Placental epithelial cell (primary cell): ENCODE results near the gene OAS2. TPM values are rescaled to one million over a fixed set of nuclear protein-coding genes. Genes with fewer than 3 reads are reported as not detected.

ENCODE experiments used
- total RNA-seq: library from RNA; depleted of rRNA; stranded (reverse); fragments of >200 nt; gene quantifications from 2 replicates; pipeline ENCODE4 v1.2.3, GENCODE V29; 2012

OAS2 gene, protein sequence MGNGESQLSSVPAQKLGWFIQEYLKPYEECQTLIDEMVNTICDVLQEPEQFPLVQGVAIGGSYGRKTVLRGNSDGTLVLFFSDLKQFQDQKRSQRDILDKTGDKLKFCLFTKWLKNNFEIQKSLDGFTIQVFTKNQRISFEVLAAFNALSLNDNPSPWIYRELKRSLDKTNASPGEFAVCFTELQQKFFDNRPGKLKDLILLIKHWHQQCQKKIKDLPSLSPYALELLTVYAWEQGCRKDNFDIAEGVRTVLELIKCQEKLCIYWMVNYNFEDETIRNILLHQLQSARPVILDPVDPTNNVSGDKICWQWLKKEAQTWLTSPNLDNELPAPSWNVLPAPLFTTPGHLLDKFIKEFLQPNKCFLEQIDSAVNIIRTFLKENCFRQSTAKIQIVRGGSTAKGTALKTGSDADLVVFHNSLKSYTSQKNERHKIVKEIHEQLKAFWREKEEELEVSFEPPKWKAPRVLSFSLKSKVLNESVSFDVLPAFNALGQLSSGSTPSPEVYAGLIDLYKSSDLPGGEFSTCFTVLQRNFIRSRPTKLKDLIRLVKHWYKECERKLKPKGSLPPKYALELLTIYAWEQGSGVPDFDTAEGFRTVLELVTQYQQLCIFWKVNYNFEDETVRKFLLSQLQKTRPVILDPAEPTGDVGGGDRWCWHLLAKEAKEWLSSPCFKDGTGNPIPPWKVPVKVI
- 0.39 and 0.54 TPM in 2 replicates for total RNA-seq

DNA sequence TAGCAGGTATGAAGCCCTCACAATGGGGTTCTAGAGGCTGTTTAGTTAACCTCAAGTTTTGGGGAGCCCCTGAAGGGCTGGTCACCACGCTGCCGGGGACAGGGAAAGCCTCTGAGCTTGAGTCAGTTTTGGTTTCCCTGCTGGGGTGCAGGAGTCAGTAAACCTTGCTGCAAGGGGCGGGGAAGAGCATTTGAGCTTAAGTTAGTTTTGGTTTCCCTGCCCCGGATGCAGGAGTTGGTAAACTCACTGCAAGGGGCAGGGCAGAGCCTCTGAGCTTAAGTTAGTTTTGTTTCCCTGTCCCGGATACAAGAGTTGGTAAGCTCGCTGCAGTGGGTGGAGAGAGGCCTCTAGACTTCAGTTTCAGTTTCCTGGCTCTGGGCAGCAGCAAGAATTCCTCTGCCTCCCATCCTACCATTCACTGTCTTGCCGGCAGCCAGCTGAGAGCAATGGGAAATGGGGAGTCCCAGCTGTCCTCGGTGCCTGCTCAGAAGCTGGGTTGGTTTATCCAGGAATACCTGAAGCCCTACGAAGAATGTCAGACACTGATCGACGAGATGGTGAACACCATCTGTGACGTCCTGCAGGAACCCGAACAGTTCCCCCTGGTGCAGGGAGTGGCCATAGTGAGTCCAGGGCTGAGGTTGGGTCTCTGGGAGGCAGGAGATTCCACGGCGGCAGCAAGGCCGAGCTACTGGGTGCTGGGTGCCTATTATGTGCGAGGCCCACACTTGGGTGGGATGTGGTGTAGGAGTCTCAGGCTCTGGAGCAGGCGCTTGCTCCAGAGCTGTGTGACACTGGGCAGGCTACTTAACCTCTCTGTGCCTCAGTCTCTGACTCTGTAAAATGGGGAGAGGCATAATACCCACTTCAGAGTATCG lies at the start of gene OAS2:
Gene OAS2 (plus strand): TSS at position 357 of the 878 bp plus-strand sequence. CDS start 90 bp downstream, at position 447.

DNA sequence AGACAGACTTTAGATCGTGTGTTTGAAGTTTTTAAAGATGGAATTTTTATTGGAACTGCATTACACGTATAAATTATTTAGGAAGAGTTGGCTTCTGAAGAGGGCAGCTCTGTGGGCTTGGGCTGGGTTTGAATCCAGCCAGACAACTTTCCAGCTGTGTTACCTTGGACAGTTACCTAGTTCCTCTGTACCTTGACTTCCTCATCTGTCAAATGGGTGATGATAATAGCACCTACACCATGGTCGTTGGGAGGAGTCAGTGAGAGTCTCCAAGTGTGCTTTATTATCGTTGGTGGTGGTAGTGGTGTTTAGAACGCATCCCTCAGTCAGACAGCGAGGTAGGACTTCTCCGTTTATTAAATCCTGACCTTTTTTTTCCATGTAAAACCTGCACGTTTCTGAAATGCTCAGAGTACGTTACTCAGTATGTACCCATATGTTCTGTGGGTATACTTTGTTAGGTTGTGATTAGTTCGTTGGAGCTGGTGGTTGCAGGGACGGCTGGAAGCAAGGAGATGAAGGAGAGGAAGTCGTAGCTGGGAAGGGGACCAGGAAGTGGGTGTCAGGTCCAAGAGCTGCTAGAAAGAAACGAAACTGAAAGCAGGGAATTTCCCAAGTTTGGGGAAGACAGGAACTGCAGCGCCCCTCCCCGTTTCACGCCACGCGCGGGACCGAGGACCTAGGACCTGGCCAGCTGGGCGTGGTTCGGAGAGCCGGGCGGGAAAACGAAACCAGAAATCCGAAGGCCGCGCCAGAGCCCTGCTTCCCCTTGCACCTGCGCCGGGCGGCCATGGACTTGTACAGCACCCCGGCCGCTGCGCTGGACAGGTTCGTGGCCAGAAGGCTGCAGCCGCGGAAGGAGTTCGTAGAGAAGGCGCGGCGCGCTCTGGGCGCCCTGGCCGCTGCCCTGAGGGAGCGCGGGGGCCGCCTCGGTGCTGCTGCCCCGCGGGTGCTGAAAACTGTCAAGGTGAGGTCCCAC lies 40.3 kb upstream of the OAS2 start, which contains the start of gene OAS3:
Gene OAS3 (plus strand): TSS at position 734 of the 979 bp plus-strand sequence. CDS start 57 bp downstream, at position 791.

DNA sequence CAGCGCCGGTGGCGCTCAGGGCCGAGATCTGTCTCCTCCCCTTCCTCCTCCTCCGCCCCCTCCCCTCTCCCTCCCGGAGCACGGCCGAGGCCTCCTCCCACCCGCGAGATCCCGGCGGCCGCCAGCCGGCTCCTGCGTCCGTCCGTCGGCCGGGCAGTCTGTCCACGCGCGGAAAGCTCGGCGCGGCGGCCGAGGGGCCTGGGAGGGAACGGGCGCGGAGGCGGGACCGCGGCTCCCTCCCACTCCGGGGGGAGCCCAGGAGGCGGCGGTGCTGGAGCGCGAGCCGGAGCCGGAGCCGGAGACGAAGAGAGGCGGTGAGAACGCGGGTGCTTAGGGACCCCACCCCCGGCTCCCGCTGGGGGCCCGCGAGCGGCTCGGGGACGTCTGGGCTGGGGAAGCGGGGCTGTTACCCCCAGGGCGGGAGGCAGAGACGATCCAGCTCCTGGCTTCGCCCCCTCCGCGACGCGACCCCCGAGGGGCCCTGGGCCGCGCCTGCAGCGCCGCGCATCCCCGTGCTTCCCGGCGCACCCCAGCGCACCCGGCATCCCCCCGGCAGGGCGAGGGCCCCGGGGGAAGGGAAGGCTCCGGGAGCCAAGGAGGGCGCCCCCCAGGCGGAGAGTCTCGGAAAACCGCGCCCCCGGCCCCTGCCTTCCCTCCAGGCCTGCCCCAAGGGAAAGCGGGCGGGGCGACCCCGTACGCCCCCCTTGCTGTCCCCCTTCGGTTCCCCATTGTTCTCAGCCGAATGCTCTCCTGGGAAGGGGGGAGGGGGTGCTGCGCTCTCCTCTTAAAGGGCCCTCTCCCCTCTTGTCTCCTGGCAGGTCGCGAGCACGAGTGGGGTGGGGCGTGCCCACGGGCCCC lies 78.5 kb downstream of the OAS2 start, which contains the start of gene DTX1:
Gene DTX1 (plus strand): TSS at position 100 of the 858 bp plus-strand sequence. CDS start 1,463 bp downstream, outside the sequence.

Other genes with a start within 250 kb of the OAS2 start
- not detected in 2 replicates for gene RPH3A, start 186.8 kb upstream of the OAS2 start, total RNA-seq
- gene OAS1, start 71.6 kb upstream of the OAS2 start, total RNA-seq = not detected in 2 replicates
- 1.1 and 1.6 TPM in 2 replicates for gene OAS3, start 40.0 kb upstream of the OAS2 start, total RNA-seq
- gene DTX1, start 78.2 kb downstream of the OAS2 start, total RNA-seq = not detected in 2 replicates
- 0.33 and 0.39 TPM in 2 replicates for gene RASAL1, start 157.2 kb downstream of the OAS2 start, total RNA-seq
- not detected in 2 replicates for gene CFAP73, start 171.2 kb downstream of the OAS2 start, total RNA-seq
- 44.0 and 53.5 TPM in 2 replicates for gene DDX54, start 207.0 kb downstream of the OAS2 start, total RNA-seq
- 11.4 and 20.4 TPM in 2 replicates for gene RITA1, start 207.2 kb downstream of the OAS2 start, total RNA-seq
- 14.4 and 29.4 TPM in 2 replicates for gene TPCN1, start 242.9 kb downstream of the OAS2 start, total RNA-seq